Coronary artery (tissue), 2 donors: ENCODE data around the gene TMEM108.

Experiments
- DNase-seq: peaks from one replicate; pipeline ENCODE4 v3.0.0-alpha.2; 2017; ENCODE audit warnings: low spot score
- H3K27ac ChIP-seq, 2 donors: fragments of 200-600 bp; sonication (generic); one replicate each; pipeline ENCODE4 v1.5.1; 2016 to 2019
- H3K4me3 ChIP-seq: fragments of 200-600 bp; sonication (generic); 2 replicates; pipeline ENCODE4 v1.5.1; 2016; ENCODE audit warnings: mild to moderate bottlenecking, moderate library complexity
- TF ChIP-seq, protein P1 (sequence below): fragments of 200-600 bp; sonication (generic); IDR thresholded peaks from one replicate; pipeline ENCODE4 v1.5.1; 2019; ENCODE audit warnings: antibody characterized with exemption

Gene TMEM108

DNA sequence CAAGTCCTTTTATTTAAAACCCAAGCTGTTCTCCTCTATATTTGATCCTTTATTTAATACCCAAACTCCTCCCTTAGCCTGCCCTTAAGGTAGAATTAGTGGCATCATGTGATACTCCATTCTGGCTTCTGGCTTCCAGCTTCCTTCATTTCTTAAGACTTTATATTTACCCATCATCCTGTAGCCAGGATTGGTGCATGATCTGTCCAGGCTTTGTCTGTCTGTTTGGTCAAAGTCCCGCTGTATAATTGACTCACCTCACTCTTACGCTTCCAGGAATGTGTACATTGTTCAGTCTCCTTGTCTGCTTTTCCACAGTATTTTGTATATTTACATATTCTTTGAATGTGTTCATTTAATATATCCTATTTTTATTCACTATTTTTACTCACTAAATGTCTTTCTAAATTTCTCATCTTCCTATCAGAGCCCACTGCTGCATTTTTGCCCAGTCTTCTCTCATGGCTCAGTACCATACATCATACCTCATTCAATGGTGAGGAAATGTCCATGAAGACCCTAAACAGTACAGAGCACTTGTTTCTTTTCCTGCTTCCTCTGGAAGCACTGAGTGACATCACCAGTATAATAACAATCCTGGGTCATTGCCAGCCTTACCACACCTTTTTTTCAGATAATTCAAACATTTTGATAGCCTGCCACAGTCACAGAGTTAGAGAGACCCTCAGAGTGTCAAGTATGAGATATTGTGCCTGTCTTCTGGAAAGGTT is 31.5 kb downstream of the TMEM108 start:
- Histone ChIP-seq H3K27ac (no peak overlapping the region), H3K4me3 (no peak overlapping the region)
- no peak for DNase-seq
- TF ChIP-seq, protein P1, sequence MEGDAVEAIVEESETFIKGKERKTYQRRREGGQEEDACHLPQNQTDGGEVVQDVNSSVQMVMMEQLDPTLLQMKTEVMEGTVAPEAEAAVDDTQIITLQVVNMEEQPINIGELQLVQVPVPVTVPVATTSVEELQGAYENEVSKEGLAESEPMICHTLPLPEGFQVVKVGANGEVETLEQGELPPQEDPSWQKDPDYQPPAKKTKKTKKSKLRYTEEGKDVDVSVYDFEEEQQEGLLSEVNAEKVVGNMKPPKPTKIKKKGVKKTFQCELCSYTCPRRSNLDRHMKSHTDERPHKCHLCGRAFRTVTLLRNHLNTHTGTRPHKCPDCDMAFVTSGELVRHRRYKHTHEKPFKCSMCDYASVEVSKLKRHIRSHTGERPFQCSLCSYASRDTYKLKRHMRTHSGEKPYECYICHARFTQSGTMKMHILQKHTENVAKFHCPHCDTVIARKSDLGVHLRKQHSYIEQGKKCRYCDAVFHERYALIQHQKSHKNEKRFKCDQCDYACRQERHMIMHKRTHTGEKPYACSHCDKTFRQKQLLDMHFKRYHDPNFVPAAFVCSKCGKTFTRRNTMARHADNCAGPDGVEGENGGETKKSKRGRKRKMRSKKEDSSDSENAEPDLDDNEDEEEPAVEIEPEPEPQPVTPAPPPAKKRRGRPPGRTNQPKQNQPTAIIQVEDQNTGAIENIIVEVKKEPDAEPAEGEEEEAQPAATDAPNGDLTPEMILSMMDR: no peak

DNA sequence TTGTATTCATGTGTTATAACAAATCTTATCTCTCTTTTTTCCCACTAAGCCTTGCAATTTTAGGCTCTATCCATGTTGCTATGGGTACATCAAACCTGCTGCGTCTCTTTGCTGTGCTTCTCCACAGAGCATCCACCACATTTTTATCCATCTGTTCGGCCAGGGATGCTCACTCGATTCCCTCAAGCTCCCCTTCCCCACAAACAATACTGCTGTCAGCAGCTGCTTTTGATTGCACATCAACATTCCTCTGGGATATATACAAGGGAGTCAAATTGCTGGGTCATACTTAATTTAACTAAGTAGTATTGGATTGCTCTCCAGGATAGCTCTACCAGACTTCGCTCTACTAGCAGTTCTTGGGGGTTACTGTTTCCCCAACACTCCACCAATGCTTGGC is 36.8 kb downstream of the TMEM108 start:
- no peak overlapping the region for H3K27ac ChIP-seq
- H3K4me3 ChIP-seq: no peak overlapping the region
- TF ChIP-seq, protein P1: no peak
- no peak for DNase-seq

DNA sequence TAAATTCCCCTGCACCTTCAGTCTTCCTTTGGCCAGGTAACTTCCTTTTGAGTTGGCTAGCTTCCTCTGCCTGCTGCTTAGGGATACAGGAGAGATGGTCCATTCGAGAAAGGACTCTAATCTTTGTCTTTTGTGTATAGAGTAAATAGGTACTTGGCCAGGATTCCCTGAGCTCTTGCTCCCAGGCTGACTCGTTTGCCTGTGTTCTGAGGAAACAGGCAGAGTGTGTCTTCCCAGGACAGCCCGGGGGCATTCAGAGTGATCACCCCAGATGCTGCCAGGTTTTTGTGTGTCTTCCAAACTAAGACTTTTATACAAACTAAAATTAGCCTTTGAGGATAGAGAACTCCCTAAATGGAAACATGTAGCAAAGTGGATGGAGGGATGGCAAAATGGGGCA is 39.5 kb downstream of the TMEM108 start:
- Histone ChIP-seq H3K4me3 (no peak overlapping the region), H3K27ac (no peak overlapping the region)
- DNase-seq: no peak
- TF ChIP-seq, protein P1: no peak

DNA sequence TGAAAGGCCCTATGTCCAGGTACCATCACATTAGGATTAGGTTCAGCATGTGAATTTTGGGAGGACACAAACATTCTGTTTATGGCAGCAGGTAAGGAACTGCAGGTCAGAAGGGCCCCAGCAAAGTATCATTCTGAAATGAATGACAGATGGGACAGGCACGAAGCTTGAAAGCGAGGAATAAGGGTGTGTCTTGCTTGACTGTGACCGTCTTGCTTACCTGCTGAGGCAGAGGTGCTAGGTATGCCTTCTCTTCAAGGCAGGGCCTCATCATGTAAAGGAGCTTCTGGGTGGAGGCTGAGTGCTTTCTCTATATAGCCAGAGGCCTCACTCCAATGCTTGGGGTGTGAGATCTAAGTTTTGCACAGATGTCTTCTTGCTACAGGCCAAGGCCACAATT is 41.4 kb downstream of the TMEM108 start:
- no peak overlapping the region for H3K4me3 ChIP-seq
- H3K27ac ChIP-seq: no peak overlapping the region
- DNase-seq: no peak
- TF ChIP-seq, protein P1: no peak

DNA sequence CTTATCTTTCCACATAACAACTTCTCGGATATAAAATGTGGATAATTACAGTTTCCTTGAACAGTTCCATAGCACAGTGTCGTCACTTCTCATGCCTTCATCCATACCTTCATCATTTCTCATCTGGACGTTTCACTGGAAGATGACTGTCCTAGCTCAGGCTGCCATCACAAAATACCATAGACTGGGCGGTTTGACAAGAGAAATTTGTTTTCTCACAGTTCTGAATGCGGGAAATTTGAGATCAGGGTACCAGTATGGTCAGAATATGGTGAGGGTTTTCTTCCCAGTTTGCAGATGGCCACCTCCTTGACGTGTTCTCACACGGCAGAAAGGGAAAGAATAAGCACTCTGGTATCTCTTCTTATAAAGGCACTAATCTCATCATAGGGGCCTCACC is 42.8 kb downstream of the TMEM108 start:
- TF ChIP-seq, protein P1: no peak
- DNase-seq: no peak
- no peak overlapping the region for H3K4me3 ChIP-seq
- no peak overlapping the region for H3K27ac ChIP-seq

DNA sequence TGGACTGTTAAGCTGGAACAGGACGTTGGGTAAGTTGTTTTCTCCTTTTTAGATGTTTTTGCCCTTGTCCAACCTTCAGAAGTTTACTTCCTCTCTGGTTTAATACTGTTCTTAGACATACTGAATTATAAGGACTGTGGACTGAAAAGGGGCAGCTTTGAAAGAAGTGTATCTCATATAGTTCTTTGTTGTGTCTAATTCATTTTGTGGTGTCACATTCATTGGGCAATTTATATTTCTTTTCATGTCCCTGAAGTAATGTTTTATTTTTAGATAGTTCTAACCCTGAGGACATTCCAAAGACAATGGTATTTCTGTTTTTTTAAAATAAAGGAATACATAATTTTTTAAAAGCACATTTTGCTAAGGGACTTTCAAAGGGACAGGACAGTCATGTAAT is 45.2 kb downstream of the TMEM108 start:
- H3K27ac ChIP-seq: no peak overlapping the region
- H3K4me3 ChIP-seq: no peak overlapping the region
- DNase-seq: no peak
- TF ChIP-seq, protein P1: no peak

DNA sequence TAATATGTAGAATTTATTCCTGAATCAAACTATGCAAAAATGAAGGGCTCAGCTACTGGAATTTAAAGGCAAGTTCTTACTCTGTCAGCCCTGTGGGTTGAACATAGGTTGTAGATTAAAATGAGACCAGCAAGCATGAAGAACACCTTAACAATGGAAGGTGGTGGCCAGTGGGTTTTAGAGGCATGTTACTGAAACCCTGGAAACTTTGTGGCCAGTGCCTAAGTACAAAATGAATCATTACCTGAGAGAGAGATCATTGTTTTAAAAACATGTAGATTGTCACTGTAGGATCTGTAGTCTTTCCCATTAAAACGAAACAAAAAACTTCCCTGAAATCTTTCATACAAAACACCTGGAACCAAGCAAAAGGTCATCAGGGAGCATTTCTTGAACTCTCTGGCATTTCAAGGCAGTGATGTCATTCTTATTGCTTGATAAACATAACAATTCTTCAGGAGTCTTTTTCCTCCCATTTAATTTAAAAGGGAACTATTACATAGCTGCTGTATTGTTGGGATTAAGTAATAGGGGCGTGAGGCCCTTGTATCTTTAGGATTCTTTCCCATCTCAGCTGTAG is 51.8 kb downstream of the TMEM108 start:
- Histone ChIP-seq H3K27ac (no peak overlapping the region), H3K4me3 (no peak overlapping the region)
- DNase-seq: no peak
- TF ChIP-seq, protein P1: no peak
